ENCODE measurements around the gene SCAMP4.

- TF ChIP-seq CTCF (IDR thresholded peaks at IDR 0.05; ENCODE audit: borderline replicate concordance, extremely low read depth, low read length, poor library complexity, severe bottlenecking) (no peak), EZH2 (IDR thresholded peaks at IDR 0.05; ENCODE audit: borderline replicate concordance, low read depth, low read length, severe bottlenecking) (no peak)
Measured at GRCh38 chr19:1942934-1943555, 37.8 kb downstream of the SCAMP4 start.

All from DND-41 (cell line).